NOMO-1 (cell line): ENCODE results near the gene FXYD2.
A peak's percentile ranks its signal among the peaks of the same experiment; 100 is the strongest.

Experiments
- DNase-seq, 2 experiments: peaks; one replicate each; lab custom pipeline; 2025; ENCODE audit not compliant: unreplicated experiment in 2 of 2; lab: John Stamatoyannopoulos, UW

Gene FXYD2

GRCh38 chr11:117859061-117859460, 34.5 kb upstream of the FXYD2 start:
- DNase-seq: no peak

- DNase-seq: no peak
Observed at GRCh38 chr11:117857734-117858414, 33.3 kb upstream of the FXYD2 start.

- DNase-seq: no peak
Observed at GRCh38 chr11:117855912-117856651, 31.5 kb upstream of the FXYD2 start.

GRCh38 chr11:117855186-117855845, 30.8 kb upstream of the FXYD2 start:
- no peak for DNase-seq

- DNase-seq: no peak
Observed at GRCh38 chr11:117852309-117852708, 27.8 kb upstream of the FXYD2 start.

- DNase-seq: no peak
Observed at GRCh38 chr11:117851852-117852251, 27.3 kb upstream of the FXYD2 start.

DNA sequence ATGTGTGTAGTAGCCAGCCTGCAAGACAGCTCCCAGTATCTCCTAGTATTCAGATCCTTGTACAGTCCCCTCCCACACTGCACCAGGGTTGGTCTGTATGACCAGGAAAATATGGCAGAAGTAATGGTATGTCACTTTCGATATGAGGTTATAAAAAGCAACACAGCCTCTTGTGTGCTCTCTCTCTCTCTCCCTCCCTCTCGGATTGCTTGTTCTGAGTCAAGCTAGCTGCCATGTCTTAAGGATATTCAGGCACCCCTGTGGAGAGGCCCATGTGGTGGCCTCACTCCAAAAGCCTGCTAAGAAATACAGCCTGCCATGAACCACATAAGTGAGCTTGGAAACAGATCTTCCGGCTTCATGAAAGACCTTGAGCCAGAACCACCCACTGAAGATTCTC, 26.6 kb upstream of the FXYD2 start:
- DNase-seq: no peak

DNA sequence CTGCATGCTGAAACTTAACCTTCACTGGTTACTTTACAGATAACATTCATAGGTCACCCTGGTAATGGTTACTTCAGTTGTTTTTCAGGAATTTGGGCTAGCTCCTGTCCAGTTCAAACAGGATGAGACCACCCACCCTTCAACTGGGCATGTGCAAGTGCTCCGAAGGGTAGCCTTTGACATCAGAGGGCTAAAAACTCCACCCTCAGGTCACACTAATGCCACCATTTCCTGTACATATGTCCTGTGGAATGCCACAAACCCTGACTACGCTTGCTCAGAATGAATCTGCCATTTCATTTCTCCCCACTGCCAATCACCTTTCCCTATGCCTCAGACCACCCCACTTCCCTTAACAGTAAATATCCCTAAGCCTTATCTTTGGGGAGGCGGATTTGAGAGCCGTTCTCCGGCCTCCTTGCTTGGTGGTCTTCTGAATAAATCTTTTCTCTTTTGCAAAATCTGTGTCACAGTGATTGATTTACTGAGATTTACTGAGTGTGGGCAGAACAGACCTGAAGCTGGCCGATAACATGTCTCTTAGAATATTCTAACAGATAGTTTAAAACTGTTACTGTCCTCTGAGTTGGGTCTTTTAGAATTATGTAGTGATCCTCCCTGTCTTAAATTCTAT, 25.4 kb upstream of the FXYD2 start:
- no peak for DNase-seq

GRCh38 chr11:117843666-117844484, 19.3 kb upstream of the FXYD2 start:
- peak; percentile 30 to 37 for DNase-seq

DNA sequence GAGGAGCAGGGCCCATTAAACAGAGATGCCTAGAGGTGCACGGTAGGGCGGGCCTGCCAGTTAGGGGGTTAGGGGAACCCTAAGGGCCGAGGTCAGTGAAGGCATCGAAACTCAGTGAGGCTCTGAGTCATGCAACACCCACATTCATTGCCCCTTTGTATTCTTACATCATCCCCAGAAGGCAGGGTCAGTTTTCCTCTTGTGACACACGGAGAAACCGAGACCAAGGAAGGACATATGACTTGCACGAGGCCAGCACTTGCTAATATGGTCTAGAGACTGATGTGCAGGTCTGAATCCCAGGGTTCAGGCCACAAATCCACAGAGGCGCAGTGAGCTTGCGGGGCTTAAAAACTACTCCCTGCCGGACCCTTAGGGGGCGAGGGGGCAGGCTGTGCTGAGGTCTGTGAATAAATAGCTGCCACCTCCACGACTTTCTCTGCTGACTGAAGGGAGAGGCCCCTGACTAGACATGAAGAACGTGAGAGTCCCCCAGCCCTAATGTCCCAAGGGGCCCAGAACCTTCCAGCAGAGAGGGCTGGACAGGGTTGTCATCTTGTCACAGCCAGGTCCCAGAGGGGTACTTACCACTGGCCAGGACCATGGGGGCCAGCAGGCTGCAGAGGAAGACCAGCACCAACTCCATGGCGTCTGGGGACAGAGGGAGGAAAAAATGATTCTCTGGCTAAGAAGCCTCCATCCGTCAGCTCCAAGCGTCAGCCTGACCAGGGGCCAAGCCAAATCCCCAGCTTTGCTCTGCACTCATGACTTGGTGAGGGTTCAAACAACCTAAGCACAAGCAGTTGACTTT, 17.8 kb upstream of the FXYD2 start:
- DNase-seq: peak; percentile 56 to 81

DNA sequence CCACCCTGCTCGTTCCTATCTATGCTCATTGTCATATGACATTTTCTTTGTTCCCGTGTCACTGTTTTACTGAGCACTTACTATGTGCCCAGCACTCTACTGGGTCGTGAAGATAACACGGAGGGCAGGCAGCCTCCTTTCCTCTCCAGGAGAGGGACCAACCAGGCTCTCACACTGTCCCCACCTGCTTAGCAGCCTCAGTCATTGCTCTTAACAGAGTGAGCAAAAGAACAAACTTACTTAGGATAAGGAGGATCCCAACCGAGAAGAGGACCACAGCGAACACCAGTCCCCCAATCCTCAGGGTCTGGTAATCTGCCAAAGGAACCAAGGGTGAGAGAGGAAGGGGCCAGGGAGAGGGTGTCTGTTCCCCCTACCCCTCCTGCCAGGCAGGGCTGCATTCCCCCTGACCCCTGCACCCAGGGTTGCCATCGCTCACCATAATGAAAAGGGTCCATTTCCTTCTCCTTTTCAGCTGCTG, 17.0 kb upstream of the FXYD2 start:
- DNase-seq: no peak

DNA sequence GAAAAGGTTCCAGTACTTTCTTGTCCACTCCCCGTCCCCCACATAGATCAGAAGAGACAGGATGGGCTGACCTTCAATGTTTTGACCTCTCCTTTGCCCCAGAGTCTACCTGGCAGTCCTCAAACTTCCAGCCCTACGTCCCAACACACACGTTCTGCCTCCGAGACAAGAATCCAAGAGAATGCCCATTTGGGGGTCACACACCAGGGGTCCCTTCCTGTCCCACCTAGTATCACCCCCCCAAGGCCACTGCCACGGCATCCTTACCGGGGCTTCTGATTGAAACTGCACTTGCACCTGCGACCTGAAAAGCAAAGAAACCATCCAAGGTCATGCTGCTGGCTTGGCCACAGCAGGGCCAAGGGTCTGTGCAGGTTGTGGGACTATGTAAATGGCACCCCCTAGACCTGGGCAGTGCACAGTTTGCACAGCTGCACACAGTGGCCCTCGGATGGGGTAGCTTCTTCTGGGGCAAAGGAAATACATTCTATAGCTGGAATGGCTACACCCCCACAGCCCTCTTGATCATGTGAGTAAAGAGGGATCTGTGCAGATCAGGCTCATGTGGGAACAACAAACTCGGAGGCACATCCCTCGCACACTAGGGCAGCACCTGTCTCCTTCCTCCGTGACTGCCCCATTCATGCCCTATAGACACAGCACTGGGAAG, 16.5 kb upstream of the FXYD2 start:
- DNase-seq: no peak

GRCh38 chr11:117839936-117840813, 15.6 kb upstream of the FXYD2 start:
- no peak for DNase-seq

GRCh38 chr11:117839380-117839881, 14.9 kb upstream of the FXYD2 start:
- DNase-seq: peak in 1 of 2 experiments; percentile 46

- DNase-seq: no peak
Observed at GRCh38 chr11:117838901-117839300, 14.4 kb upstream of the FXYD2 start.

DNA sequence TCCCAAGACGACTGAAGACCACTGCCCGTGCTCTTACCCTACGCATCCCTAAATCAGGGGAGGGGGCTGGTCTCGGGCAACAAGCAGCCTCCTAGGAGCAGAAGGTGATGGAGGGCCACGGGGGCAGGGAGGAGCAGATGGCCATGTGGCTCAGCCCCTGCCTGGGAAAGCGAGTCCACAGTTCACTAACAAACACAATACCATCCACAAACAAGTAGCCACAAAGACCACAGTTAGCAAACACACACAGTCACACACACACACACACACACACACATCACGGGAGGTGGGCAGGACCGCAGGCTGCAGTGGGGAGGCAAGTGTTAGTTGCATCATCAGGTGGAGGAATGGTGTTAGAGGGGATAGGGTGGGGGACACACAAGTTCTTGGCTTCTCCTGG, 13.2 kb upstream of the FXYD2 start:
- DNase-seq: no peak

- no peak for DNase-seq
Observed at GRCh38 chr11:117837070-117837776, 12.7 kb upstream of the FXYD2 start.
